HG03520 (cell line): Measurements from ENCODE around the gene MAP7D3.
"Not testable (repeated sequence)": the region's sequence is repeated elsewhere in the genome, so short reads cannot be mapped to it uniquely, and the experiment has no call there.

Experiments used
- ATAC-seq: cut with Tn5 transposase; IDR thresholded peaks from one replicate; pipeline ENCODE4 v1.9.1; 2021; ENCODE audit warnings: mild to moderate bottlenecking, moderate library complexity; ENCODE audit not compliant: unreplicated experiment

The MAP7D3 gene

GRCh38 chrX:136256026-136256425 lies 4.8 kb upstream of the MAP7D3 start:
- no peak for ATAC-seq

GRCh38 chrX:136255541-136255940 lies 4.3 kb upstream of the MAP7D3 start:
- ATAC-seq = no peak

- ATAC-seq = peak; percentile 22
Observed at GRCh38 chrX:136250191-136251040, 784 bp downstream of the MAP7D3 start.

GRCh38 chrX:136246201-136246600 lies 5.0 kb downstream of the MAP7D3 start:
- ATAC-seq = no peak

- ATAC-seq = not testable (repeated sequence)
Observed at GRCh38 chrX:136237849-136238248, 13.4 kb downstream of the MAP7D3 start.

GRCh38 chrX:136237074-136237473 lies 14.1 kb downstream of the MAP7D3 start:
- ATAC-seq = no peak

GRCh38 chrX:136228839-136229207 lies 22.4 kb downstream of the MAP7D3 start:
- ATAC-seq = no peak

GRCh38 chrX:136227948-136228838 lies 23.0 kb downstream of the MAP7D3 start:
- ATAC-seq = peak; percentile 47

- ATAC-seq = no peak
Observed at GRCh38 chrX:136227074-136227473, 24.1 kb downstream of the MAP7D3 start.

- no peak for ATAC-seq
Observed at GRCh38 chrX:136221851-136222513, 29.2 kb downstream of the MAP7D3 start.

- ATAC-seq = no peak
Observed at GRCh38 chrX:136220951-136221350, 30.2 kb downstream of the MAP7D3 start.

- no peak for ATAC-seq
Observed at GRCh38 chrX:136220540-136220939, 30.7 kb downstream of the MAP7D3 start.

GRCh38 chrX:136219893-136220292 lies 31.3 kb downstream of the MAP7D3 start:
- no peak for ATAC-seq

GRCh38 chrX:136215559-136215958 lies 35.6 kb downstream of the MAP7D3 start:
- no peak for ATAC-seq

- ATAC-seq = no peak
Observed at GRCh38 chrX:136214551-136214950, 36.6 kb downstream of the MAP7D3 start.

GRCh38 chrX:136212557-136213111 lies 38.6 kb downstream of the MAP7D3 start:
- no peak for ATAC-seq

- ATAC-seq = no peak
Observed at GRCh38 chrX:136211766-136212556, 39.2 kb downstream of the MAP7D3 start.

- no peak for ATAC-seq
Observed at GRCh38 chrX:136210806-136211205, 40.4 kb downstream of the MAP7D3 start.

GRCh38 chrX:136210243-136210642 lies 41.0 kb downstream of the MAP7D3 start:
- ATAC-seq = no peak

- ATAC-seq = no peak
Observed at GRCh38 chrX:136209751-136210150, 41.4 kb downstream of the MAP7D3 start.
